Adipocyte (in vitro differentiated cells): ENCODE data around the gene PIGM.

ENCODE experiments used
- DNase-seq: peaks from one replicate; pipeline ENCODE4 v3.0.0-alpha.2; 2015; ENCODE audit warnings: low read depth
- H3K27me3 ChIP-seq: replicated peaks from 2 replicates; pipeline ENCODE4 v1.7.0; 2013; ENCODE audit warnings: mild to moderate bottlenecking, low read length, moderate library complexity; ENCODE audit not compliant: control insufficient read depth, insufficient read depth
- H3K36me3 ChIP-seq: 2 replicates; pipeline ENCODE4 v1.7.0; 2013; ENCODE audit warnings: low read length, mild to moderate bottlenecking, moderate library complexity; ENCODE audit not compliant: control insufficient read depth, insufficient read depth, severe bottlenecking
- H3K4me1 ChIP-seq: 2 replicates; pipeline ENCODE4 v1.7.0; 2013; ENCODE audit warnings: mild to moderate bottlenecking, low read length, moderate library complexity; ENCODE audit not compliant: control insufficient read depth, insufficient read depth
- H3K4me3 ChIP-seq: 2 replicates; pipeline ENCODE4 v1.7.0; 2013; ENCODE audit warnings: mild to moderate bottlenecking, low read length, moderate library complexity
- H3K9ac ChIP-seq: 2 replicates; pipeline ENCODE4 v1.7.0; 2013; ENCODE audit warnings: mild to moderate bottlenecking, low read length, moderate library complexity
- H3K9me3 ChIP-seq: 2 replicates; pipeline ENCODE4 v1.7.0; 2013; ENCODE audit warnings: mild to moderate bottlenecking, low read length, moderate library complexity; ENCODE audit not compliant: control insufficient read depth

PIGM gene

GRCh38 chr1:160018347-160018746 lies 13.4 kb downstream of the PIGM start:
- no peaks in the 10 kb centered on the region for H3K9me3 ChIP-seq
- no peak overlapping the region for H3K4me3 ChIP-seq
- no peaks in the 10 kb centered on the region for H3K27me3 ChIP-seq
- H3K9ac ChIP-seq = no peak overlapping the region
- DNase-seq = no peak
- H3K36me3 ChIP-seq = no peaks in the 10 kb centered on the region
- H3K4me1 ChIP-seq = peaks cover 18% of the 10 kb centered on the region

- no peaks in the 10 kb centered on the region for H3K27me3 ChIP-seq
- no peak overlapping the region for H3K9ac ChIP-seq
- H3K4me3 ChIP-seq = no peak overlapping the region
- DNase-seq = peak; percentile 36
- no peaks in the 10 kb centered on the region for H3K36me3 ChIP-seq
- H3K4me1 ChIP-seq = peaks cover 12% of the 10 kb centered on the region
- no peaks in the 10 kb centered on the region for H3K9me3 ChIP-seq
Observed at GRCh38 chr1:160017592-160017991, 14.2 kb downstream of the PIGM start.

DNA sequence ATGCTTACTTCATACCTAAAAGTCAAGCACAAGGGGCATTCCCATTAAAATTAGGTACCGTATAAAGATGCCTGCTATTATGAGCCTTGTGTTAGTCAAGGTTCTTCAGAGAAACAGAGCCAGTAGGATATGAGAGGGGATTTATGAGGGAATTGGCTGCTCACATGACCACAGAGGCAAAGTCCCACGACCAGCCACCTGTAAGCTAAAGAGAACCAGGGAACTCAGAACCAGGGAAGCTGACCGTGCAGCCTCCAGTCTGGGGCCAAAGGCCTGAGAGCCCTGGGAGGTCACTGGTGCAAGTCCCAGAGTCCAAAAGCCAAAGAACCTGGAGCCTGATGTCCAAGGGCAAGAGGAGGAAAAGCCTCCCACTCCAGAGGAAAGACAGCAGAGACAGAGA lies 20.0 kb downstream of the PIGM start:
- Histone ChIP-seq H3K4me1 (peaks cover 8% of the 10 kb centered on the region), H3K9me3 (no peaks in the 10 kb centered on the region)
- DNase-seq = no peak

GRCh38 chr1:160009801-160010200 lies 22.0 kb downstream of the PIGM start:
- H3K4me3 ChIP-seq = no peak overlapping the region
- no peak overlapping the region for H3K9ac ChIP-seq
- DNase-seq = no peak
- peaks cover 8% of the 10 kb centered on the region for H3K4me1 ChIP-seq
- H3K9me3 ChIP-seq = no peaks in the 10 kb centered on the region
- no peaks in the 10 kb centered on the region for H3K27me3 ChIP-seq
- no peaks in the 10 kb centered on the region for H3K36me3 ChIP-seq

More for the DNA sequence above, 20.0 kb downstream of the PIGM start:
- Histone ChIP-seq H3K4me3 (no peak overlapping the region), H3K9ac (no peak overlapping the region), H3K27me3 (no peaks in the 10 kb centered on the region), H3K36me3 (no peaks in the 10 kb centered on the region)

DNA sequence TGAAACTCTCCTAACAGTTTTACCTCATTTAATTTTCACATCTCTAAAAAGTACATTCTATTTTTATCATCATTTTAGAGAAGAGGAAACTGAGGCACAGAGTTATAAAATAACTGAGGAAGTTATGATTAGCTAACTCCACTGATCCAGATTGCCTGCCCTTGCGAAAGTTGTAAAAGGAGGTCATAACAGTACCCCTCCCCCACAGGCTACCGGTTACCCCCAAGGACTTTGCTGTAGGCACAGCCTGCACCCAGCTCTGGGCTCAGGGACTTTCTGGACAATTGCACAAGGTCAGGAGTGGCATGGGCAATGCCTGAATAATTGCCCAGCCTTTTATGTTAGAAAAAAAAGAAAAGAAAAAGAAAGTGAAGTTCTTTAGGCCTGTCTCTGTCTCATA lies 22.7 kb downstream of the PIGM start:
- Histone ChIP-seq H3K27me3 (no peaks in the 10 kb centered on the region), H3K4me1 (peaks cover 8% of the 10 kb centered on the region), H3K36me3 (no peaks in the 10 kb centered on the region), H3K9me3 (no peaks in the 10 kb centered on the region), H3K9ac (no peak overlapping the region), H3K4me3 (no peak overlapping the region)
- no peak for DNase-seq

GRCh38 chr1:160007577-160008200 lies 24.1 kb downstream of the PIGM start:
- H3K27me3 ChIP-seq = no peaks in the 10 kb centered on the region
- H3K36me3 ChIP-seq = no peaks in the 10 kb centered on the region
- H3K4me3 ChIP-seq = no peak overlapping the region
- DNase-seq = peak; percentile 74
- peaks cover 8% of the 10 kb centered on the region for H3K4me1 ChIP-seq
- H3K9ac ChIP-seq = no peak overlapping the region
- no peaks in the 10 kb centered on the region for H3K9me3 ChIP-seq

GRCh38 chr1:160006312-160006940 lies 25.4 kb downstream of the PIGM start:
- no peaks in the 10 kb centered on the region for H3K27me3 ChIP-seq
- H3K9ac ChIP-seq = no peak overlapping the region
- H3K4me3 ChIP-seq = no peak overlapping the region
- DNase-seq = peak; percentile 87
- H3K36me3 ChIP-seq = no peaks in the 10 kb centered on the region
- peaks cover 8% of the 10 kb centered on the region for H3K4me1 ChIP-seq
- H3K9me3 ChIP-seq = no peaks in the 10 kb centered on the region

GRCh38 chr1:160005070-160005469 lies 26.7 kb downstream of the PIGM start:
- Histone ChIP-seq H3K4me1 (peaks cover 8% of the 10 kb centered on the region), H3K9ac (no peak overlapping the region), H3K4me3 (no peak overlapping the region), H3K9me3 (no peaks in the 10 kb centered on the region), H3K36me3 (no peaks in the 10 kb centered on the region), H3K27me3 (no peaks in the 10 kb centered on the region)
- DNase-seq = no peak

DNA sequence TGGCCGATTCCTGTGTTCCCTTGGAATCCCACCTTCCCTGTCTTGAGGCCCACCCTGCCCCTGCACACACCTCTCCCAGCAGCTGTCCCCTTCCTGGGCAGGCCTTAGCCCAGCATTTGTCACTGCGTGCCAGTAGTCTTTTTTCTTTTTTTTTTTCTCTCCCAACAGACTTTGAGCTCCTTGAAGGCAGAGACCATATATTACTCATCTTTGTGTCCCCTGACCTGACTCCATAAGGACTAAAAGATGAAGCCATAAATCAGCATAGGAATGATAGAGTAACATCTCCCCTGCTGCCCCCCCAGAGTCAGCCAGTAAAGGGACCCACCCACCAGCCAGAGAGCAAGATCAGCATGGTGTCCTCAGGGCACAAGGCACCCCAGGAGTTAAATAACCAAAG lies 27.4 kb downstream of the PIGM start:
- DNase-seq = no peak
- no peaks in the 10 kb centered on the region for H3K9me3 ChIP-seq
- H3K27me3 ChIP-seq = no peaks in the 10 kb centered on the region
- H3K9ac ChIP-seq = no peak overlapping the region
- H3K4me1 ChIP-seq = peaks cover 8% of the 10 kb centered on the region
- no peak overlapping the region for H3K4me3 ChIP-seq
- no peaks in the 10 kb centered on the region for H3K36me3 ChIP-seq

GRCh38 chr1:160004001-160004400 lies 27.8 kb downstream of the PIGM start:
- no peaks in the 10 kb centered on the region for H3K27me3 ChIP-seq
- no peak overlapping the region for H3K4me3 ChIP-seq
- no peak overlapping the region for H3K9ac ChIP-seq
- H3K36me3 ChIP-seq = no peaks in the 10 kb centered on the region
- H3K9me3 ChIP-seq = no peaks in the 10 kb centered on the region
- H3K4me1 ChIP-seq = peaks cover 10% of the 10 kb centered on the region
- no peak for DNase-seq

DNA sequence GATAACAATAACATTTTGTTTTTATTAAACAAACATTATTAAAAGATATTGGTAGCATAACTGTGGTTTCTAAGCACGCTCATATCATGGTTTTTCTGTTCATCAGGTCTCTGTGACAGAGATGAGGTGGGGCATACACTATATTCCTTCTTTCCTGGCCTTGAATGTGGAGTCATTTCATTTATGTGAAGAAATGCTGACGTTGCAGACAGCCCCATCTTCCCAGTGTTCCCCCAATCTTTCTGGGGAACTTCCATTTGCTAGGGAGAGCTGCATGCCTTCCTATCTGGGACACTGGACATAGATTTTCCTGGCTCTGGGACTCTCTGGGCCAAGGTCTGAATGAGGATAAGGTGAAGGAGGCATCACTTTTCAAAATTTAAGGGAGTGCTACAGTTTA lies 30.4 kb downstream of the PIGM start:
- Histone ChIP-seq H3K36me3 (no peaks in the 10 kb centered on the region), H3K4me1 (peaks cover 12% of the 10 kb centered on the region), H3K9ac (no peak overlapping the region), H3K27me3 (no peaks in the 10 kb centered on the region), H3K9me3 (no peaks in the 10 kb centered on the region), H3K4me3 (no peak overlapping the region)
- DNase-seq = no peak

DNA sequence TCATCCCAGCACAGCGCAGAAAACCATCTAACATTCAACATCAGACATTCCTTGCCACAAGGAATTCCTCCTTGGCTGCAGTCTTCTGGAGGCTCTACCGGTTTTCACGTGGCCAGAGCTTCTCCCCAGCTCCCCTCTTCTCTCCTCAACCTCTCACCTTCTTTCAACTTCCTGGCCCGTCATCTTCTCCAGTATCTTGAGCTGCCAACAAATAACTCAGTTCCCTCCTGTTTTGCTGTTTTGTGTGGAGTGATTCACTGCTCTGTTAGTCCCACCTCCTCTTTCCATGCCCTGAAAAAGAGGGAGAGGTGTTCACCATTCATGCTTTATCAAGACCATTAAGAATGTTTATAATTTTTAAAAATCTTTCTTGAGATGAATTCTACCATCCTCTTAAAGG lies 32.6 kb downstream of the PIGM start:
- Histone ChIP-seq H3K4me1 (peaks cover 17% of the 10 kb centered on the region), H3K9me3 (no peaks in the 10 kb centered on the region), H3K9ac (no peak overlapping the region), H3K4me3 (no peak overlapping the region), H3K27me3 (no peaks in the 10 kb centered on the region), H3K36me3 (no peaks in the 10 kb centered on the region)
- no peak for DNase-seq
